Activated naive CD4-positive, alpha-beta T cell treated with anti-CD3 and anti-CD28 coated beads, Interleukin-2, amount 50 U/mL, for 72 hours (primary cell): ENCODE data around the gene ODF2. TPM values are rescaled to one million over a fixed set of nuclear protein-coding genes. Genes with fewer than 3 reads are reported as not detected.

Source experiments
- ATAC-seq, 2 donors: fragments of 150-1000 bp; cut with Tn5 transposase; 2 replicates each; pipeline ENCODE4 v1.10.0; 2021; ENCODE audit warnings: mild to moderate bottlenecking in 2 of 2, moderate library complexity in 2 of 2
- DNase-seq, 2 donors: peaks; one replicate each; pipeline ENCODE4 v3.0.0; 2021 to 2022; ENCODE audit warnings: low spot score in 2 of 2
- H3K27ac Mint-ChIP-seq, 2 donors: one replicate each; pipeline ENCODE4 v1.8.0; 2022; ENCODE audit warnings: mild to moderate bottlenecking in 2 of 2, mixed read lengths in 2 of 2
- H3K36me3 Mint-ChIP-seq, 2 donors: one replicate each; pipeline ENCODE4 v1.8.0; 2022; ENCODE audit warnings: mixed read lengths in 2 of 2
- H3K9me3 Mint-ChIP-seq, 2 donors: one replicate each; pipeline ENCODE4 v1.8.0; 2022; ENCODE audit warnings: mixed read lengths in 2 of 2
- total RNA-seq, 2 donors: library from RNA; stranded (reverse); gene quantifications; one replicate each; pipeline ENCODE4 v1.2.3, GENCODE V29; 2022

The ODF2 gene
- total RNA-seq, 2 donors from 2014 or later: 67.9 to 70.7 TPM

DNA sequence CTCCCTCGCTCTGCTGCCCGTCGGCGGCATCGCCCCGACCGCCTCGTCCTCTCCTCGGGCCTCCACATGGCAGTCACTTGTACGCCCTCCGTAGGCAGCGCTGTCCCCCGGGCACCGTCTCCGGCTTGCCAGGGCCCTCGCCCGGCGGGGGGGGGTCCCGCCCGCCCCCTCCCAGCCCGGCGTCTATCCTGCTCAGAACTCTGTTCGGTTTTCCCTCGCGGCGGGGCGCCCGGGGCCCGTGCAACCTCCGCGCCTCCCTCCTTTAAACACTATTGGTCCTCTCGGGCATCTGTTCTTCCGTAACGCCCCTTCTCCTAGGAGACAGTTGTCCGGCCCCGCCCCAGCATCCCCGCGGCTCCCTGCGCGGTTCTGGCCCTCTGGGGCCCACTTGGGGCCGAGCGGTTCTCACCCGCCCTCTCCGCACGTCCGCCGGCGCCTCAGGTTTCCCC, 831 bp downstream of the ODF2 start:
- Mint-ChIP-seq H3K36me3 (peaks cover 13 to 16% of the 10 kb centered on the region in 2 donors), H3K27ac (peak overlapping the region; percentile 92 to 96), H3K9me3 (no peaks in the 10 kb centered on the region)
- DNase-seq (peak; percentile 66 to 71), ATAC-seq (peak; percentile 68 to 76)

- no peak for DNase-seq
- no peak for ATAC-seq
- H3K27ac Mint-ChIP-seq: peak overlapping the region; percentile 92 to 96
- H3K36me3 Mint-ChIP-seq: peaks cover 13 to 16% of the 10 kb centered on the region in 2 donors
- H3K9me3 Mint-ChIP-seq: no peaks in the 10 kb centered on the region
Measured at GRCh38 chr9:128457207-128457606, 1.4 kb downstream of the ODF2 start.

- ATAC-seq (no peak), DNase-seq (no peak)
- H3K27ac Mint-ChIP-seq: peak overlapping the region in 1 of 2 donors; percentile 50
- peaks cover 13 to 16% of the 10 kb centered on the region in 2 donors for H3K36me3 Mint-ChIP-seq
- no peaks in the 10 kb centered on the region for H3K9me3 Mint-ChIP-seq
Measured at GRCh38 chr9:128459011-128459410, 3.2 kb downstream of the ODF2 start.

- ATAC-seq (no peak), DNase-seq (no peak)
- H3K27ac Mint-ChIP-seq: no peak overlapping the region
- H3K36me3 Mint-ChIP-seq: peaks cover 12 to 24% of the 10 kb centered on the region in 2 donors
- no peaks in the 10 kb centered on the region for H3K9me3 Mint-ChIP-seq
Measured at GRCh38 chr9:128469070-128469469, 13.3 kb downstream of the ODF2 start.

GRCh38 chr9:128470560-128470959, 14.8 kb downstream of the ODF2 start:
- DNase-seq (no peak), ATAC-seq (peak; percentile 34 to 36)
- no peaks in the 10 kb centered on the region for H3K9me3 Mint-ChIP-seq
- peak overlapping the region in 1 of 2 donors; percentile 46 for H3K27ac Mint-ChIP-seq
- H3K36me3 Mint-ChIP-seq: peaks cover 14 to 25% of the 10 kb centered on the region in 2 donors

DNA sequence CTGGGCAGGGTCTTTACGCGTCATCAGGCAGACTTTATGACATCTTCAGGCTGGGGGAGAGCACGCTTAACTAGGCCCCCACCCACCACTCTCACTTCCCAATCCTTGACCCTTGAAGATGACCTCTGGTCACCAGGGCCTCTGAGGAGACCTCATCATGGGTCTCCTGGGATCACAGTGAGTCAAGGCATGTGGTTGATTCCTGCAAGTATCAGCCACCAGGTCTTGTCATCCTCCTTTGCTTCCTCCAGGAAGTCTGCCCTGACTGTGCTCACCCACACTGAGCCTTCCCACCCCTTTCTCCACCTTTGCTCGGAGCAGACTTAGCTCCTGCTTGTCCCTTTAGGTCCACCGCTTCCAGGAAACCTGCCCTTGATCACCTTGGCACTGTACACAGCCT, 17.3 kb downstream of the ODF2 start:
- Mint-ChIP-seq H3K27ac (peak overlapping the region in 1 of 2 donors; percentile 4), H3K36me3 (peaks cover 17 to 29% of the 10 kb centered on the region in 2 donors), H3K9me3 (no peaks in the 10 kb centered on the region)
- ATAC-seq (no peak), DNase-seq (no peak)

DNA sequence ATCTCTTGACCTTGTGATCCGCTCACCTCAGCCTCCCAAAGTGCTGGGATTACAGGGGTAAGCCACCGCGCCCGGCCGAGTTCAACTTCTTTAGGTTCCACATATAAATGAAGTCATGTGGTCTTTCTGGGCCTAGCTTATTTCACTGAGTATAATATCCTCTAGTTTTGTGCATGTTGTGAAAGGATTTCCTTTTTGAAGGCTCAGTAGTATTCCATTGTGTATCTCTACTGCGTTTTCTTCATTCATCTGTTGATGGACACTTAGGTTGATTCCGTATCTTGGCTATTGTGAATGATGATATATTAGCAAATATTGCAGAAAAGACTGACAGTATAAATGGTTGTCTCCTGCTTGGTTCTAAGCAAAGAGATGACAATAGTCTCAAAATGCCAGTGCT, 20.1 kb downstream of the ODF2 start:
- ATAC-seq: no peak
- Mint-ChIP-seq H3K27ac (no peak overlapping the region), H3K9me3 (no peaks in the 10 kb centered on the region), H3K36me3 (peaks cover 23 to 24% of the 10 kb centered on the region in 2 donors)
- DNase-seq: no peak

- peaks cover 16 to 26% of the 10 kb centered on the region in 2 donors for H3K36me3 Mint-ChIP-seq
- no peak for ATAC-seq
- H3K27ac Mint-ChIP-seq: no peak overlapping the region
- H3K9me3 Mint-ChIP-seq: no peaks in the 10 kb centered on the region
- DNase-seq: no peak
Measured at GRCh38 chr9:128479262-128479661, 23.5 kb downstream of the ODF2 start.

DNA sequence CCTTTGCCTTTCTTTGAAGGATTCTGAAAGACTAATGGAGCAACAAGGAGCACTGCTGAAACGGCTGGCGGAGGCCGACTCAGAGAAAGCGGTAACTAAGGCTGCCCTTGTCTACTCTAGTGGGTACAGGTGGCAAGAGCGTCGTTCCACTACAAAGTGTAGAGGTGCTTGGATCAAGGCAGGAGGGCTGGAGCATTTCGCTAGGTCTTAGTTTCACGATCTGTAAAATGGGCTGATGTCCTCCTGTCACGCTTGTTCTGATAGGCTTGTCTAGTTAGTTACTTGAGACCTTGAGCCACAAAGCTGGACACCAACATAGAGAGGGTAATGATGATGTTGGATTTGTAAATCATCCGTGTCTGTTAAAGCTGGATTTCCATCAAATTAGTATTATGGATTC, 25.8 kb downstream of the ODF2 start:
- peaks cover 7 to 18% of the 10 kb centered on the region in 2 donors for H3K36me3 Mint-ChIP-seq
- DNase-seq (no peak), ATAC-seq (no peak)
- no peak overlapping the region for H3K27ac Mint-ChIP-seq
- no peaks in the 10 kb centered on the region for H3K9me3 Mint-ChIP-seq

GRCh38 chr9:128482186-128482585, 26.4 kb downstream of the ODF2 start:
- ATAC-seq: no peak
- no peak for DNase-seq
- peaks cover 7 to 18% of the 10 kb centered on the region in 2 donors for H3K36me3 Mint-ChIP-seq
- no peaks in the 10 kb centered on the region for H3K9me3 Mint-ChIP-seq
- no peak overlapping the region for H3K27ac Mint-ChIP-seq

DNA sequence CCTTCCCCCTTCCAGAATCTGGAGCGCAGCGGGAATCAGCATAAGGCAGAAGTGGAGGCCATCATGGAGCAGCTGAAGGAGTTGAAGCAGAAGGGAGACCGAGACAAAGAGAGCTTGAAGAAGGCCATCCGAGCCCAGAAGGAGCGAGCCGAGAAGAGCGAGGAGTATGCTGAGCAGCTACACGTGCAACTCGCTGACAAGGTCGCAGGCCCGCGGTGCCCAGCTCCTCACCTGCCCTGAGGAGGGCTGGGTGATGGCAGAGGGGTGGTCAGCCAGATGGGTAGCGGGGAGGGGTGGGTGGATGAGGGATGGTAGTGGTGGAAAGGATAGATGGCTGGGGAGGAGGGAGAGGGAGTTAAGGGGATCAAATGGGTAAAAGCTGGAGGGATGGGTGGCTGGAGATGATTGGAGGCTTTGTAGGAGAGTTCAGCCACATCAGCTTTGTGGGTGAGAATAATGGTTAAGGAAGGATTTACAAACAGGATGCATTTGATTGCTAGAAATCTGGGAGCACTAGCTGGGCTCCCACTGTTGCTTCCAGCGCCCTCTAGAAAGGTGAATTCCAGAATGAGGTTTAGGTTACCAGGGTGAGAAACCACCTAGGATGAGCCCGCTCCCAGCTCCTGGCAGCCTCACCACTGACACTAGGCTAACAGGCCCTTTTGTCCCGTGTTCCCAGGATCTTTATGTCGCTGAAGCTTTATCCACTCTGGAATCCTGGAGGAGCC, 29.0 kb downstream of the ODF2 start:
- H3K27ac Mint-ChIP-seq: peak overlapping the region in 1 of 2 donors; percentile 84
- no peaks in the 10 kb centered on the region for H3K9me3 Mint-ChIP-seq
- no peak for ATAC-seq
- no peak for DNase-seq
- peaks cover 7 to 10% of the 10 kb centered on the region in 2 donors for H3K36me3 Mint-ChIP-seq

GRCh38 chr9:128485414-128485855, 29.6 kb downstream of the ODF2 start:
- Mint-ChIP-seq H3K36me3 (peaks cover 7 to 10% of the 10 kb centered on the region in 2 donors), H3K9me3 (no peaks in the 10 kb centered on the region), H3K27ac (no peak overlapping the region)
- no peak for ATAC-seq
- no peak for DNase-seq

DNA sequence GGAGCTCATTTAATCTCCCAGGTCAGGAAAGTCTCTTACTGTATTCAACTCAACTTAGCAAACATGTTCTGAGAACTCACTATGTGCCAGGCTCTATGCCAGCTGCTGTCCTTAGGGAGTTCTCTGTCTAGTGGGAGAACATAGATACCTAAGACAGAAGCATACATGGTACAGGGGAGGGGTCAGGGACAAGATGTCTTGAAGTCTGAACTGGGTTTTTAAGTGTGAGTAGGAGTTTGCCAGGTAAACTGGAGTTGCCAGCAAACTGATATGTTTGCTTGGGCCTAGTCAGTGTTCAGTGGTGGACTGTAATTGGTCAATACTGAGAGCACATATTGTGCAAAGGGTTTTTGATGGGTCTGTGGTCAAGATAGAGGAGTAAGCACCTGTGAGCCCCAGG, 30.4 kb downstream of the ODF2 start:
- peaks cover 7 to 10% of the 10 kb centered on the region in 2 donors for H3K36me3 Mint-ChIP-seq
- H3K27ac Mint-ChIP-seq: peak overlapping the region in 1 of 2 donors; percentile 22
- ATAC-seq (no peak), DNase-seq (no peak)
- H3K9me3 Mint-ChIP-seq: no peaks in the 10 kb centered on the region

- Mint-ChIP-seq H3K27ac (peak overlapping the region in 1 of 2 donors; percentile 44), H3K9me3 (no peaks in the 10 kb centered on the region), H3K36me3 (peaks cover 4 to 8% of the 10 kb centered on the region in 2 donors)
- no peak for DNase-seq
- no peak for ATAC-seq
Measured at GRCh38 chr9:128493424-128493823, 37.6 kb downstream of the ODF2 start.

DNA sequence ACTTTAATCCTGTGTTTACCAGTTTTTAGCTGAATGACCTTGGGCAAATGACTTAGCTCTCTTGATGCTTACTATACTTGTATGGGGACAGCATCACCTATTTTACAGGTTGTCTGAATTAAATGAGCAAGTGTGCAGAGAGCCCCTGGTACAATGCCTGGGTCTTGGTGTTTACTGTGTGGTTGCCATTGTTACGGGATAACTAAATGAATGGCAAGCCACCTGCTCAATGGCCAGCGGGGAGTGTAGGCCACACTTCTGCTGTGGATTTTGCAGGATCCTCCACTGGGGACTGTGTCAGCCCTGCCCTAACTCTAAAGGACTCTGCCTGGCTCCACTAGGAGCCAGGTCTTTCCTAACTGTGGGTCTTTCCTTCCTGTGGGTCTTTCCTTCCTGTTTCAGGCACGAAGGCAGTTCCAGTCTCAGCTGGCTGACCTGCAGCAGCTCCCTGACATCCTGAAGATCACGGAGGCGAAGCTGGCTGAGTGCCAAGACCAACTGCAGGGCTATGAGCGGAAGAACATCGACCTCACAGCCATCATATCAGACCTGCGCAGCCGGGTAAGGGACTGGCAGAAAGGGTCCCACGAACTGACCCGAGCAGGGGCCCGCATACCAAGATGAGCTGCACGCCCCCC, 38.4 kb downstream of the ODF2 start:
- Mint-ChIP-seq H3K9me3 (no peaks in the 10 kb centered on the region), H3K36me3 (peaks cover 4 to 8% of the 10 kb centered on the region in 2 donors), H3K27ac (peak overlapping the region in 1 of 2 donors; percentile 54)
- ATAC-seq: no peak
- no peak for DNase-seq

- H3K36me3 Mint-ChIP-seq: peaks cover 6 to 8% of the 10 kb centered on the region in 2 donors
- ATAC-seq: no peak
- peak overlapping the region; percentile 54 to 72 for H3K27ac Mint-ChIP-seq
- no peaks in the 10 kb centered on the region for H3K9me3 Mint-ChIP-seq
- no peak for DNase-seq
Measured at GRCh38 chr9:128494746-128495129, 38.9 kb downstream of the ODF2 start.

DNA sequence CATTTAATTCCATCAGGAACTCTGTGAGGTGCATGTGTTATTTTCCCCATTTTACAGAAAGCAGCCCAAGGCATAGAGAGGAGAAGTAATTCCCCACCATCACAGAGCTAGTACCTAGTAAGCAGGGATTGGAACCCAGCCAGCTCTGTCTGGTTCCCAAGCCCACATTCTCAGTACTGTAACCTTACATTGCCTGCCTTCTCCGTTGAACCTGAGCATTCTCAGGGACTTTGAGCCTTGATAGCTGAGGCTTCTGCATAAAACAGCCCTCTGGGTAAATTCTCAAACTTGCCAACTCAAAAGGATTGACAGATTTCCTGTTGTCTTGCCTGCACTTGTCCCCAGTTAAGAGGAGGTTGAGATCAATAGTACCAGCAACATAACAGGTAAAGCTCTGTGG, 39.5 kb downstream of the ODF2 start:
- peak overlapping the region; percentile 54 to 77 for H3K27ac Mint-ChIP-seq
- no peaks in the 10 kb centered on the region for H3K9me3 Mint-ChIP-seq
- ATAC-seq: no peak
- DNase-seq: no peak
- peaks cover 8 to 9% of the 10 kb centered on the region in 2 donors for H3K36me3 Mint-ChIP-seq
